HepG2 (cell line): ENCODE results near the gene GRM5. TPM values are rescaled to one million over a fixed set of nuclear protein-coding genes. Genes with fewer than 3 reads are reported as not detected.
A peak's percentile ranks its signal among the peaks of the same experiment; 100 is the strongest.

Experiments used
- DMTF1 ChIP-seq: sonication (generic); formaldehyde crosslinking; IDR thresholded peaks from 2 replicates; pipeline ENCODE4 v1.4.0; 2020; ENCODE audit warnings: mild to moderate bottlenecking, missing genetic modification reagents
- ESRRA ChIP-seq: sonication (generic); formaldehyde crosslinking; IDR thresholded peaks from 2 replicates; pipeline ENCODE4 v1.5.1; 2020; ENCODE audit warnings: mild to moderate bottlenecking, low read depth, missing genetic modification reagents
- FOSL2 ChIP-seq: sonication (generic); formaldehyde crosslinking; IDR thresholded peaks from 2 replicates; pipeline ENCODE4 v1.4.0; 2020; ENCODE audit warnings: missing genetic modification reagents
- GATAD2A ChIP-seq: IDR thresholded peaks from 2 replicates; pipeline ENCODE4 v1.6.1; 2016
- HDAC1 ChIP-seq: sonication (generic); formaldehyde crosslinking; IDR thresholded peaks from 2 replicates; pipeline ENCODE4 v1.5.1; 2020; ENCODE audit warnings: mild to moderate bottlenecking, missing genetic modification reagents
- HDAC6 ChIP-seq: fragments of 200-600 bp; sonication (generic); IDR thresholded peaks from 2 replicates; pipeline ENCODE4 v1.7.0; 2017; ENCODE audit warnings: mild to moderate bottlenecking, antibody characterized with exemption, low read length, low read depth
- HOXD1 ChIP-seq: sonication (generic); formaldehyde crosslinking; IDR thresholded peaks from 2 replicates; pipeline ENCODE4 v1.5.0; 2020; ENCODE audit warnings: missing genetic modification reagents
- MBD4 ChIP-seq: IDR thresholded peaks from 2 replicates; pipeline ENCODE4 v1.6.1; 2012; ENCODE audit warnings: low read length, inconsistent platforms, borderline replicate concordance
- MTERF4 ChIP-seq: sonication (generic); formaldehyde crosslinking; IDR thresholded peaks from 2 replicates; pipeline ENCODE4 v1.8.0; 2023; ENCODE audit warnings: mild to moderate bottlenecking, missing genetic modification reagents
- MYNN ChIP-seq: sonication (generic); formaldehyde crosslinking; IDR thresholded peaks from 2 replicates; pipeline ENCODE4 v1.4.0; 2020; ENCODE audit warnings: mild to moderate bottlenecking, low read depth, missing genetic modification reagents
- NR2F2 ChIP-seq: IDR thresholded peaks from 2 replicates; pipeline ENCODE4 v1.6.1; 2012; ENCODE audit warnings: low read depth, inconsistent platforms, borderline replicate concordance
- PAX8 ChIP-seq: sonication (generic); formaldehyde crosslinking; IDR thresholded peaks from 2 replicates; pipeline ENCODE4 v1.8.0; 2022; ENCODE audit warnings: mild to moderate bottlenecking, missing genetic modification reagents, borderline replicate concordance
- RORA ChIP-seq: sonication (generic); formaldehyde crosslinking; IDR thresholded peaks from 2 replicates; pipeline ENCODE4 v1.5.0; 2020; ENCODE audit warnings: mild to moderate bottlenecking, missing genetic modification reagents, moderate library complexity
- SRF ChIP-seq: IDR thresholded peaks from 2 replicates; pipeline ENCODE4 v1.6.1; 2011; ENCODE audit warnings: mild to moderate bottlenecking, low read depth, low read length, moderate library complexity
- SRY ChIP-seq: sonication (generic); formaldehyde crosslinking; IDR thresholded peaks from 2 replicates; pipeline ENCODE4 v1.8.0; 2022; ENCODE audit warnings: mild to moderate bottlenecking, missing genetic modification reagents
- ZNF282 ChIP-seq: fragments of 450-650 bp; IDR thresholded peaks from 2 replicates; pipeline ENCODE4 v1.6.1; 2018; ENCODE audit not compliant: partially characterized antibody
- ZNF337 ChIP-seq: sonication (generic); formaldehyde crosslinking; IDR thresholded peaks from 2 replicates; pipeline ENCODE4 v1.5.1; 2020; ENCODE audit warnings: missing genetic modification reagents, low read depth, mild to moderate bottlenecking, borderline replicate concordance
- ZNF503 ChIP-seq: sonication (generic); formaldehyde crosslinking; IDR thresholded peaks from 2 replicates; pipeline ENCODE4 v1.4.0; 2020; ENCODE audit warnings: missing genetic modification reagents
- ZNF562 ChIP-seq: sonication (generic); formaldehyde crosslinking; IDR thresholded peaks from 2 replicates; pipeline ENCODE4 v1.8.0; 2022; ENCODE audit warnings: missing genetic modification reagents, borderline replicate concordance
- ZNF629 ChIP-seq: sonication (generic); formaldehyde crosslinking; conservative IDR thresholded peaks from 2 replicates; pipeline ENCODE4 v1.5.0; 2020; ENCODE audit warnings: missing genetic modification reagents
- ZNF674 ChIP-seq: sonication (generic); formaldehyde crosslinking; IDR thresholded peaks from 2 replicates; pipeline ENCODE4 v1.5.0; 2020; ENCODE audit warnings: low read depth, mild to moderate bottlenecking, missing genetic modification reagents
- ZNF691 ChIP-seq: sonication (generic); formaldehyde crosslinking; IDR thresholded peaks from 2 replicates; pipeline ENCODE4 v1.4.0; 2020; ENCODE audit warnings: missing genetic modification reagents, low read depth, mild to moderate bottlenecking, borderline replicate concordance
- ZNF768 ChIP-seq: sonication (generic); formaldehyde crosslinking; IDR thresholded peaks from 2 replicates; pipeline ENCODE4 v1.4.0; 2020; ENCODE audit warnings: missing genetic modification reagents
- ZNF800 ChIP-seq: sonication (generic); formaldehyde crosslinking; IDR thresholded peaks from 2 replicates; pipeline ENCODE4 v1.4.0; 2020; ENCODE audit warnings: missing genetic modification reagents
- polyA plus RNA-seq, 8 experiments: library from polyadenylated mRNA; depleted of rRNA in 3 of 8; stranded (reverse) in 7 of 8; unstranded in 1 of 8; fragments of >200 nt; fragmentation: Illumina TruSeq in 4 of 8; extraction: Trizol in 4 of 8; gene quantifications; 2 replicates each; pipeline versions ENCODE4 v1.2.1 to v1.2.3, GENCODE V29; 2011 to 2016; ENCODE audit warnings: low read depth in 4 of 8, missing spikeins in 1 of 8, mixed read lengths in 1 of 8; ENCODE audit not compliant: insufficient read depth in 1 of 8
- total RNA-seq, 5 experiments: library from RNA; depleted of rRNA; stranded (reverse); fragments of >200 nt; fragmentation: Illumina TruSeq; extraction: Trizol; gene quantifications; 2 replicates each; pipeline ENCODE4 v1.2.3, GENCODE V29; 2016; ENCODE audit warnings: low read depth in 1 of 5

The GRM5 gene
- total and polyA plus RNA-seq, 2 of the 13 experiments (the other 11 are each of a cell fraction or from before 2014, with no cell fraction given), result not detected

GRCh38 chr11:88827018-88827676 lies 238.6 kb downstream of the GRM5 start (continued):
- TF ChIP-seq ZNF282, result no peak
- TF ChIP-seq HDAC1 (CRISPR knock-in tag), result no peak
- TF ChIP-seq RORA (CRISPR knock-in tag), result no peak
- peak; percentile 17; the same call in 1 of the 2 replicates for TF ChIP-seq GATAD2A (CRISPR knock-in tag)
- TF ChIP-seq ZNF768 (CRISPR knock-in tag), result no peak
- no peak for TF ChIP-seq PAX8 (CRISPR knock-in tag)
- TF ChIP-seq ZNF503 (CRISPR knock-in tag), result no peak
- TF ChIP-seq ZNF562 (CRISPR knock-in tag), result no peak
- no peak for TF ChIP-seq MBD4
- no peak for TF ChIP-seq SRF
- TF ChIP-seq FOSL2 (CRISPR knock-in tag), result no peak
- no peak for TF ChIP-seq MYNN (CRISPR knock-in tag)
- no peak for TF ChIP-seq ZNF691 (CRISPR knock-in tag)
- no peak for TF ChIP-seq ESRRA (CRISPR knock-in tag)
- no peak for TF ChIP-seq ZNF674 (CRISPR knock-in tag)
- TF ChIP-seq SRY (CRISPR knock-in tag), result no peak
- no peak for TF ChIP-seq HOXD1 (CRISPR knock-in tag)
- TF ChIP-seq HDAC6, result no peak
- TF ChIP-seq ZNF629 (CRISPR knock-in tag), result no peak
- TF ChIP-seq NR2F2, result 0 out of 2 replicates have a peak, but pooled peaks have one; percentile 45
- TF ChIP-seq ZNF337, result no peak
- TF ChIP-seq ZNF800 (CRISPR knock-in tag), result no peak
- TF ChIP-seq MTERF4 (CRISPR knock-in tag), result no peak
- no peak for TF ChIP-seq DMTF1 (CRISPR knock-in tag)
